Measurements from ENCODE around the gene LAMA4.

- TF ChIP-seq EGR1 (IDR thresholded peaks at IDR 0.05) = no peak
- TF ChIP-seq CREB1 (IDR thresholded peaks at IDR 0.05; ENCODE audit: low read depth) = no peak
- no peak for TF ChIP-seq TAF1 (IDR thresholded peaks at IDR 0.05; ENCODE audit: low read depth)
- TF ChIP-seq, protein P1, sequence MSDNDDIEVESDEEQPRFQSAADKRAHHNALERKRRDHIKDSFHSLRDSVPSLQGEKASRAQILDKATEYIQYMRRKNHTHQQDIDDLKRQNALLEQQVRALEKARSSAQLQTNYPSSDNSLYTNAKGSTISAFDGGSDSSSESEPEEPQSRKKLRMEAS (IDR thresholded peaks at IDR 0.05) = no peak
Observed at GRCh38 chr6:112155886-112156285, 98.5 kb downstream of the LAMA4 start.
